Esophagus squamous epithelium (tissue), 5 donors: Measurements from ENCODE around the gene HMGCR. TPM values are rescaled to one million over a fixed set of nuclear protein-coding genes. Genes with fewer than 3 reads are reported as not detected.

Experiments used
- DNase-seq: peaks from one replicate; lab custom pipeline; 2025; lab: John Stamatoyannopoulos, UW
- H3K27ac ChIP-seq, 4 donors: fragments of 200-600 bp; sonication (generic); one replicate each; pipeline ENCODE4 v1.5.1; 2016 to 2019; ENCODE audit warnings: mild to moderate bottlenecking in 1 of 4
- H3K27me3 ChIP-seq, 4 donors: fragments of 200-600 bp; sonication (generic); 1 replicate in 3 of 4; 2 replicates in 1 of 4; pipeline versions ENCODE4 v1.5.1 to v1.6.0; 2017 to 2021; ENCODE audit warnings: antibody characterized with exemption in 1 of 4
- H3K36me3 ChIP-seq, 3 donors: fragments of 200-600 bp; sonication (generic); one replicate each; pipeline ENCODE4 v1.5.1; 2016 to 2019
- H3K4me1 ChIP-seq, 3 donors: fragments of 200-600 bp; sonication (generic); one replicate each; pipeline ENCODE4 v1.5.1; 2017 to 2019
- H3K4me3 ChIP-seq, 4 donors: fragments of 200-600 bp; sonication (generic); 1 replicate in 3 of 4; 2 replicates in 1 of 4; pipeline ENCODE4 v1.5.1; 2016 to 2019; ENCODE audit warnings: mild to moderate bottlenecking in 2 of 4, moderate library complexity in 1 of 4
- H3K9me3 ChIP-seq, 3 donors: fragments of 200-600 bp; sonication (generic); one replicate each; pipeline ENCODE4 v1.5.1; 2016 to 2019
- CTCF ChIP-seq, 6 experiments: fragments of 450-650 bp in 4 of 6; fragments of 200-600 bp in 2 of 6; sonication (generic) in 2 of 6; IDR thresholded peaks; one replicate each; pipeline ENCODE4 v1.5.1; 2016 to 2019; ENCODE audit warnings: antibody characterized with exemption in 6 of 6, mild to moderate bottlenecking in 4 of 6, moderate library complexity in 4 of 6
- POLR2A ChIP-seq, 4 donors: fragments of 450-650 bp; IDR thresholded peaks; one replicate each; pipeline ENCODE4 v1.6.1; 2017; ENCODE audit warnings: antibody characterized with exemption in 4 of 4, mild to moderate bottlenecking in 4 of 4, moderate library complexity in 3 of 4
- WGBS, 2 donors: methylation state at CpG; one replicate each; pipeline ENCODE4 v1.1.5; 2018; 5-methylcytosine and 5-hydroxymethylcytosine counted together
- intact Hi-C: fragments of 100-400 bp; cut with DNase I; formaldehyde crosslinking; loops from one replicate; pipeline ENCODE4 v1.15.0; 2022
- total RNA-seq, 4 donors: library from RNA; depleted of rRNA; stranded (reverse); fragments of >200 nt; gene quantifications; one replicate each; pipeline ENCODE4 v1.1.0, GENCODE V29; 2016
- donor health status: DM: yes; HTN: yes; CAD: no.

Gene HMGCR
- total RNA-seq, 4 donors from 2014 or later, result 54.5 to 165 (median 122) TPM

- Histone ChIP-seq H3K4me1 (no peaks in the 10 kb centered on the region), H3K4me3 (no peak overlapping the region), H3K27ac (no peak overlapping the region), H3K27me3 (no peaks in the 10 kb centered on the region), H3K9me3 (no peaks in the 10 kb centered on the region), H3K36me3 (peaks cover 4 to 100% (median 44%) of the 10 kb centered on the region in 3 donors)
- intact Hi-C loops, result no loop called here
- no peak for DNase-seq
- TF ChIP-seq POLR2A (IDR thresholded peaks at IDR 0.05) (no peak), CTCF (IDR thresholded peaks at IDR 0.05) (no peak)
- 88 to 89% methylated on average over 7 of the region's 7 CpGs for WGBS, 2 donors
Measured at GRCh38 chr5:75351139-75351926, 14.3 kb downstream of the HMGCR start.

GRCh38 chr5:75355236-75355635 lies 18.2 kb downstream of the HMGCR start:
- no peak for DNase-seq
- 93 to 95% methylated on average over 6 of the region's 6 CpGs for WGBS, 2 donors
- Histone ChIP-seq H3K27me3 (no peaks in the 10 kb centered on the region), H3K4me3 (no peak overlapping the region), H3K27ac (no peak overlapping the region), H3K4me1 (no peaks in the 10 kb centered on the region), H3K36me3 (peaks cover 13 to 100% (median 54%) of the 10 kb centered on the region in 3 donors), H3K9me3 (no peaks in the 10 kb centered on the region)
- intact Hi-C loops, result no loop called here
- TF ChIP-seq CTCF (IDR thresholded peaks at IDR 0.05) (no peak), POLR2A (IDR thresholded peaks at IDR 0.05) (no peak)

DNA sequence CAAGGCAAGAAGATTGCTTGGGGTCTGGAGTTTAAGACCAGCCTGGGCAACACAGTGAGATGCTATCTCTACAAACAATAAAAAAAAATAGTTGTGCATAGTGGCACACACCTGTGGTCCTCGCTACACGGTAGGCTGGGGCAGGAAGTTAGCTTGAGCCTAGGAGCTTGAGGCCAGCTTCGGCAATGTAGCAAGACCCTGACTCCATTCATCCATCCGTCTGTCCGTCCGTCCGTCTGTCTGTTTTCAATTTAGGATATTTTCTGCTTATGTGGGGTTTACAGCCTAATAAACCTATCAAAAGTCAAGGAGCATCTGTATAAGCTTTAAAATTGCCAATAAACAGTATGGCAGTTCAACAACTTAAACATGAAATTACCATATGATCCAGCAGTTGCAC lies 19.7 kb downstream of the HMGCR start:
- Histone ChIP-seq H3K4me1 (no peaks in the 10 kb centered on the region), H3K27me3 (no peaks in the 10 kb centered on the region), H3K36me3 (peaks cover 13 to 100% (median 52%) of the 10 kb centered on the region in 3 donors), H3K9me3 (no peaks in the 10 kb centered on the region), H3K27ac (no peak overlapping the region), H3K4me3 (no peak overlapping the region)
- no peak for TF ChIP-seq CTCF (IDR thresholded peaks at IDR 0.05)
- TF ChIP-seq POLR2A (IDR thresholded peaks at IDR 0.05), result no peak
- intact Hi-C loops, result no loop called here
- DNase-seq, result no peak
- WGBS, 2 donors, result 96 to 99% methylated on average over 7 of the region's 7 CpGs

- H3K9me3 ChIP-seq, result no peaks in the 10 kb centered on the region
- H3K4me3 ChIP-seq, result no peak overlapping the region
- H3K4me1 ChIP-seq, result peaks cover 0 to 9% (median 2%) of the 10 kb centered on the region in 3 donors
- intact Hi-C loops, result no loop called here
- no peaks in the 10 kb centered on the region for H3K27me3 ChIP-seq
- H3K27ac ChIP-seq, result no peak overlapping the region
- WGBS, 2 donors, result 76 to 92% methylated on average over 3 of the region's 3 CpGs
- no peak for DNase-seq
- H3K36me3 ChIP-seq, result peaks cover 13 to 99% (median 40%) of the 10 kb centered on the region in 3 donors
- TF ChIP-seq POLR2A (IDR thresholded peaks at IDR 0.05) (no peak), CTCF (IDR thresholded peaks at IDR 0.05) (no peak)
Measured at GRCh38 chr5:75358117-75358516, 21.1 kb downstream of the HMGCR start.

GRCh38 chr5:75361310-75361709 lies 24.3 kb downstream of the HMGCR start:
- Histone ChIP-seq H3K36me3 (peaks cover 9 to 69% (median 23%) of the 10 kb centered on the region in 3 donors), H3K4me1 (peaks cover 0 to 16% (median 8%) of the 10 kb centered on the region in 3 donors), H3K9me3 (no peaks in the 10 kb centered on the region), H3K27me3 (no peaks in the 10 kb centered on the region), H3K4me3 (no peak overlapping the region), H3K27ac (no peak overlapping the region)
- intact Hi-C loops, result no loop called here
- WGBS, 2 donors, result 77 to 81% methylated on average over 4 of the region's 4 CpGs
- DNase-seq, result no peak
- no peak for TF ChIP-seq CTCF (IDR thresholded peaks at IDR 0.05)
- no peak for TF ChIP-seq POLR2A (IDR thresholded peaks at IDR 0.05)
